GM19395 (cell line): ENCODE measurements around the gene IQCE.
A peak's percentile ranks its signal among the peaks of the same experiment; 100 is the strongest.

Experiments
- ATAC-seq: cut with Tn5 transposase; IDR thresholded peaks from one replicate; pipeline ENCODE4 v1.9.1; 2021; ENCODE audit warnings: mild to moderate bottlenecking, moderate library complexity; ENCODE audit not compliant: unreplicated experiment

Gene IQCE, protein sequence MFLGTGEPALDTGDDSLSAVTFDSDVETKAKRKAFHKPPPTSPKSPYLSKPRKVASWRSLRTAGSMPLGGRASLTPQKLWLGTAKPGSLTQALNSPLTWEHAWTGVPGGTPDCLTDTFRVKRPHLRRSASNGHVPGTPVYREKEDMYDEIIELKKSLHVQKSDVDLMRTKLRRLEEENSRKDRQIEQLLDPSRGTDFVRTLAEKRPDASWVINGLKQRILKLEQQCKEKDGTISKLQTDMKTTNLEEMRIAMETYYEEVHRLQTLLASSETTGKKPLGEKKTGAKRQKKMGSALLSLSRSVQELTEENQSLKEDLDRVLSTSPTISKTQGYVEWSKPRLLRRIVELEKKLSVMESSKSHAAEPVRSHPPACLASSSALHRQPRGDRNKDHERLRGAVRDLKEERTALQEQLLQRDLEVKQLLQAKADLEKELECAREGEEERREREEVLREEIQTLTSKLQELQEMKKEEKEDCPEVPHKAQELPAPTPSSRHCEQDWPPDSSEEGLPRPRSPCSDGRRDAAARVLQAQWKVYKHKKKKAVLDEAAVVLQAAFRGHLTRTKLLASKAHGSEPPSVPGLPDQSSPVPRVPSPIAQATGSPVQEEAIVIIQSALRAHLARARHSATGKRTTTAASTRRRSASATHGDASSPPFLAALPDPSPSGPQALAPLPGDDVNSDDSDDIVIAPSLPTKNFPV

DNA sequence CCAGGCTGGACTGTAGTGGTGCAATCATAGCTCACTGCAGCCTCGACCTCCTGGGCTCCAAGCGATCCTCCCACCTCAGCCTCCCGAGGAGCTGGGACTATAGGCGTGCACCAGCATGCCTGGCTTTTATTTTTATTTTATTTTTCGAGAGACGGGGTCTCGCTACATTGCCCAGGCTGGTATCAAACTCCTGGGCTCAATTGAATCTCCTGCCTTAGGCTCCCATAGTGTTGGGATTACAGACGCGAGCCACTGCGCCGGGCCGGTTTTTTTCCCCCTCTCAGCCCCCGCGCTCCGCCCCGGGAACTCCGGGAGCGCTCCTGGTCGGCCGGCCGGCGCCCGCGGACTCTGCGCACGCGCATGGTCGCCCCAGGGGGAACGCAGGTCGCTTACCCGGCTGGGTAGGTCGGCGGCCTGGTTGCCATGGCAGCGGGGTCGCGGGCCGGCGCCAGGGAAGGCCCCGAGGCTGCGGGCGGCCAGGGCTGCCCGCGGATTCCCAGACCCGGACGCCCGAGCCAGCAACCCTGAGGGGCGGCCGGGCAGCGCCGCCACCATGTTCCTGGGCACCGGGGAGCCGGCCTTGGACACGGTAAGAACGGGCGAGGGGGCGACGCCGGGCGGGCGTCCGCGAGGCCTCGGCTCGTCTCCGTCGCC lies at the start of gene IQCE:
TSS of gene IQCE (plus strand) at position 351 of the 654 bp plus-strand sequence. CDS start at position 554, 203 bp downstream.
- ATAC-seq = peak; percentile 48

DNA sequence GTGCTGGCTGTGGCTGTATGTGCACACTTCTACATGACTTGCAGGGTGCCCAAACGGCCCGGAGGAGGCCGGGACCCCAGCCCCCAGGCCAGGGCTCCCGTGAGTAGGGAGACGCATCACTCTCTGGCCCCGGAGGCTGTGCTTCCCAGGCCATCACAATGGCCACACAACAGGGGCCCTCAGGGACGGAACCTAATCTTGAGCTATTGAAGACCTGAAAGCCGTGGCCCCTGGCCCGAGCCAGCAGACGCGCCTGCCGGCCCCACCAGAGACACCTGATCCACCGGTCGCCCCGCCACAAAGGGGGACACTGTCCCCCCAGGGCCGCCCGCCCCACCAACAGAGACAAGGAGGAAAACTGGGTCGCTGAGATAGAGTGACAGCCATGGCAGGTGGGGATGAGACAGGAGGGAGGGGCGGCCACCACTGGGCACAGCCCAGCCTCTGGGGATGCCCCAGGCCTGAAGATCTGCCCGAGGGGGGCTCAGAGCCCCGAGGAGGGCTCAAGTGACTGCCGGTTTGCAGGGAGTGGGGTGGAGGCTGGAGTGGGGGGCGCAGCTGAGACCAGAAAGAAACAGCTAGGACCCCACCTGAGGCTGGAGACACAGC lies 49.4 kb upstream of the IQCE start:
- ATAC-seq = no peak

DNA sequence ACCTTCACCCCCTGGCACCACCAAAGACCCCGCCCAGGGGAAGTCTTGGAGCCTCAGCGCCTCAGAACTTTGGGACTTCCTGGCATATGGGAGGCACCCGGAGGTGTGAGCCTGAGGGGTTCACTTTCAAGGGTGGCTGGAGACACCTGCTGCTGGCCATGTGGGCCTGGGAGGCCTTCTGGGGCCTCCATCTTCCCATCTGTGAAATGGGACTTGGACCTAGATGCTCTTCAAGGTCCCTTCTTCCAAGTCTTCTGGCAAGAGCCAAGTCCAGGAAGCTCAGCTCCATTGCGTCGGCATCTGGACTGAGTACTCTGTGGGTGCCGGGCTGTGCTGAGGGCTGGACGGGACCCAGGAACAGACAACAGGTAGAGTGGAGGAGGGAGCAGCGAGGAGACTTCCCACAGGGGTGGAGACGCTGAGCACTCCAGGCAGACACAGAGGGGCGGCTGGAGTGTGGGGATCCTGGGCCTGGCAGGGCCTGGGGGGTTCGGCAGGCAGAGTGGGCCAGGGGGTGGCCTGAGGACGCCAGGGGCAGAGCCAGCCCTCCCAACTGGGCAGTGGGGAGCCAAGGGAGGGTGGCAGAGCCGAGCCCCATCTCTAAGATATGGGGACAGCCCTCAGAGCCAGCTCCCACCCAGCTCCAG lies 48.5 kb upstream of the IQCE start:
- ATAC-seq = no peak

DNA sequence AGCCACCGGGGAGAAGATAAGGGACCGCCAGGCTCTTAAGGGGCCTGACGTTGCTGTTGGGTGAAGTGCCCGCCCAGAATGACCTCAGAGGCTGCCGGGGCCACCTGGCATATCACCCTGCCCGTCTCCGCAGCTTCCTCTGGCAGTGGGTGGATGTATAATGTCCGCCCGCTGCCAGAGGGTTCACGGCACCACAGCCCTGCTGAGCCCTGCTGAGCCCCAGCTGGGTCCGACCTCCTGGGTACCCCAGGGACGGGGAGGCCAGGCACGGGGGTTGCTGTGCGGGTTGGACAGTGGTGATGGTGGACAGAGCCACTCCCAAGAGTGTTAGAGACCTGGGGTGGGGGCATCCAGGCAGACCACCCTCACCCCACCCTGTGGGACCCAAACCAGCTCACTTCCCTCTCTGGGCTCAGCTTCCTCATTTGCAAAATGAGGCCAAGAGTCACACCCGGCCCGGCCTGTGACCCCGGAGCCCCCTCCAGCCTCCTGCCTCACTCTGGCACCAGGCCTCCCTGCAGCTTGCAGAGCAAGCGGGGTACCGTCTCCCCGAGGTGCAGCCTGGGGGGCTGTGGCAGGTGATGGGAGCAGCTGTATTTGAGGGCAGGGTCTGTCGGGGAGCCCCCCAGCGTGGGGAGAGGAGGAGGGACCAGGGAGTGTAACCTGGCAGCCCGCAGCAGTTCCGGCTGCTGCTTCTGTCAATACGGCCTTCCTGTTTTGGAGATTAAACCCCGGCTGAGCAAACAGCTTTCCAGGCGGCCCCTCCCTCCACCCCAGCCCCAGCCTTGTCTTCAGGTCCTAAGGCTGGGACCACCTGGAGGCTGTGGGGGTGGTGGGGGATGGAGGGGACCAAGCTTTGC lies 47.6 kb upstream of the IQCE start:
- no peak for ATAC-seq

DNA sequence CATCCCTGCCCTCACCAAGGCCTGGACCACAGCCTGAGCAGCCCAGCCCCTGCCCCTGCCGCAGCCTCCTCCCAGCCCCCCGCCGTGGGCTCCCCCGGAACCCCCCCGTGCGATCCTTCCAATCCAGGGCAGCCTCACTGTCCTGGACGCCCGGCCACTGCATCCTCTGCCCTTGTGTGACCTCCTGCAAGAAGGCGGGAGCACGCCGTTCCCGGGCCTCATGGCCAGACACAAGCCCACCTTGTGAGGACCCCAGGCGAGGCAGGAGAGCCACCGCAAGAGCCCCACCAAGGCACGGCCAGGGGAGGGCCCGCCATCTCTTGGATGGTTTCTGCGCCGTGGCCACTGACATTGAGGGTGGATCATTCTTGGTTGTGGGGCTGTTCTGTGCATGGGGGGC lies 47.0 kb upstream of the IQCE start:
- ATAC-seq = no peak

DNA sequence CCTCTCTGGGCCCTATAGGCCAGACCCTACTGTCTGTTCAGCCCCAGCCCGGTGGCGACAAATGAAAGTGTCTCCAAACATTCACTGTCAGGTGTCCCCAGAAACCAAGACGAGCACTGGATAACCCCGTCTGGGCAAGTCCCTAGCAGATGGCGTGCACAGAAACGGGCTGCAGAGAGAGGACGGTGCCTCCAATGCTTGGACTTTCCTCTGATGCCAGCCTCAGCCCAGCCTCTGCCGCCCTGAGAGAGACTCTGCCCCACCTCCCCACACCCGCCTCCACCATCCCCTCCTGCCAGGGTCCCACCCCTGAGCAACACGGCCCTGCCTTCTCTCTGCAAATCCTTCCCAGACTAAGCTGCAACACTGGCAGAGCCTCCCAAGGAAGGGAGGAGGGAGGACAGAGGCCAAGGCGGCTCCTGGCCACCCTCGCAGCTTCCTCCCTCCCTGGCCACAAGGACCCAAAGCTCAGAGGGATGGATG lies 46.6 kb upstream of the IQCE start:
- no peak for ATAC-seq

DNA sequence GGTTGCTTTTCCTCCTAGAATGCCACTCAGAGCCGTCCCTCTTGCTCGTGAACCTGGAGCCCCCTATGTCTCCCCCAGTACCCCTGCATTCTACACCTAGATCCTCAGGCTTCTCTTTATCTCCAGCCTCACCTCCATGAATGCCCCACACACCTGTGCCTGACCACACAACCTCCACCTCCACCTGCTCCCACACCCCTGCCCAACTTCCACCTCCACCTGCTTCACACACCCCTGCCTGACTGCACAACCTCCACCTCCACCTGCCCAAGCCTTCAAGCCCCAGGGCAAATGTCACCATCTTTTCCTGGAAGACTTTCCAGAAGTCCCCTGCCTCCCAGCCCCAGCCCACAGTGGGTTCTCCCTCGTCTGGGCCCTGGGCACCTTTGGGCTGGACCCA lies 46.1 kb upstream of the IQCE start:
- no peak for ATAC-seq

DNA sequence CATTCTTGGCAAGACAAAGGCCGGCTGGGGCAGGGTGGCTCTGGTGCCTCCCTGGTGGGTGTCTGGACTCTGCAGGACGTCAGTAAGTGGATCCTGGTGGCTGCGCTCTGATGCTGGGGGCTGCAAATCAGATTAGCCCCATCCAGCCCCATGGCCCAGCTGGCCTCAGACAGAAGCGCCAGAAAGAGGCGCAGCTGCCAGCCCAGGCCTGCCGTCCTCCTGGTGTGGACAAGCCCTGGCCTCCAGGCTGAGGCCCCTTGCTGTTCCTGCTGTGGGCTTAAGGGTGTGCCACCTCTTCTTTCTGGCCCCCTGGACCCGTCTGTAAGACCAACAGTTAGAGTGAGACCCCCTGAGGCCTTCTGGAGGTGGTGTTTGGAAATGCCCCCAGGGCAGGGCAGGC lies 45.1 kb upstream of the IQCE start:
- no peak for ATAC-seq

DNA sequence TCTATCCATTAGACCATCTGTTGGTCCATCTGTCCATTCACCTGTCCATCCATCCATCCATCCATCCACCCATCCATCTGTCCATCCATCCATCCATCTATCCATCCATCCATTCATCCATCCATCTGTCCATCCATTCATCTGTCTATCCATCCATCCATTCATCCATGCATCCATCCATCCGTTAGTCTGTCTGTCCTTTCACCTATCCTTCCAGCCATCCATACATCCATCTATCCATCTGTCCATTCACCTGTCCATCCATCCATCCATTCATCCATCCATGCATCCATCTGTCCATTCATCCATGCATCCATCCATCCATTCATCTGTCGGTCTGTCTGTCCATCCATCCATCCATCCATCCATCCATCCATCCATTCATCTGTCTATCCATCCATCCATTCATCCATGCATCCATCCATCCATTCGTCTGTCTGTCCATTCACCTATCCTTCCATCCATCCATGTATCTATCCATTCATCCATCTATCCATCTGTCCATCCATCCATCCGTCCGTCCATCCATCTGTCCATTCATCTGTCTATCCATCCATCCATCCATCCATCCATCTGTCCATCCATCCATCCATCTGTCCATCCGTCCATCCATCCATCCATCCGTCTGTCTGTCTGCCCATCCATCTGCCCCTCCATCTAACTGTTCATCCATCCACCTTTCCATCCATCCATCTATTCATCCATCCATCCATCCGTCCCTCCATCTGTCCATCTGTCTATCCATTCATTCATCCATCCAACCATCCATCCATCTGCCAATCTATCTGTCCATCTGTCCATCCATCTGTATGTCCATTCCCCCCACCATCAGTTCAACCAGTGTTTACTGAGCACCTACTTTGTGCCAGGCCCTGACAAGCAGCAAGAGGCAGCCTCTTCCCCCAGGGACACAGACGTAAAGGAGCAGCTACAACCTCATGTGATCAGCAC lies 44.0 kb upstream of the IQCE start:
- ATAC-seq = no peak

DNA sequence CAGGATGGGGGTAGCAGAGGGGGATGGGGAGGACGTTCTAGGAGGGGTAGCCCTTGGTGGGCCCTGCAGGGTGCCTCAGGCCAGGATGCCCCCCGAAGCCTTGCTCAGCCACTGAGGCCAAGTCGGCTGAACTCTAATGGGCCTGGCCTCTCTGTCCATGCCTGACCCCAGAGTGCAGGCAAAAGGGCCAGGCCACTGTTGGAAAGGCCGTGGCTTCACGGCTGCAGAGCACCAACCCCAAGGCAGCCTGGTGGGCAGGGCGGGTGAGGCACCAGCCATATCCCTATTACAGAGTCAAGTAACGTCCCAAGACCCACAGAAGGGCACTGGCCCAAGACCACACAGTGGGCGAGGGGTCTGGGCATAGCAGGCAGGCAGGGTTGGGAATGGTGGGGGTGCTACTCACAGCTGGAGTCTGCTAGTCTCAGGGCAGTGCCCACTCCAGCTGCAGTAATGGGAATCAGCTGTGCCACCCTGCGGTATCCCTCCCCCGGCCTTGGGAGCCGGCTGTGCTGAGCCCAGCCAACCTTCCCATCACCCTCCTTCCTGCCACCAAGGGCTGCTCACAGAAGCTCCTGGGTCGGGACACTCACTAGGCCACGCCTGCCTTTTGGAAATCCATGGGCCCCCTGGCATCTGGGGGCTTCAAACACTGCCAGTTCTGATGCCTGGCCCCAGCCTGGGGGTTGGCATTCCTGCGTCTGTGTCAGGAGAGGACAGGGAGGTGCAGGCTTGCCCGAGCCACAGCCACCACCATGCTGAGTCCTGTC lies 43.2 kb upstream of the IQCE start:
- no peak for ATAC-seq

DNA sequence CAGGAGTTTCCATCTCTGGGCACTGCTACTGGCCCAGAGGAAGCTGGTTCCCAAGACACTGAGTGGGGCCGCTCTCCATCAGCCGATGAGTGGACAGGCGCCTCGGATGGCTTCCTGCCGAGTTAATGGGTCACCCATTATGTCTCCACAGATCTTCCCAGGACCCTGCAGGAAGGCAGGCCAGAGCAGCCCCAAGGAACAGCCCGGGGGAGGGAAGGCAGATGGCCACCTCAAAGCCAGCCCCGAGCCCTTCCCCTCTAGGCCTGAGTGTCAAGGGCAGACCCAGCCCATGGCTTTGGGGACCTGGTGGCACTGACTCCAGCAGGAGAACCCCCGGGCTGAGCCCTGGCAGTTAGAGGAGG lies 42.6 kb upstream of the IQCE start:
- ATAC-seq = no peak

DNA sequence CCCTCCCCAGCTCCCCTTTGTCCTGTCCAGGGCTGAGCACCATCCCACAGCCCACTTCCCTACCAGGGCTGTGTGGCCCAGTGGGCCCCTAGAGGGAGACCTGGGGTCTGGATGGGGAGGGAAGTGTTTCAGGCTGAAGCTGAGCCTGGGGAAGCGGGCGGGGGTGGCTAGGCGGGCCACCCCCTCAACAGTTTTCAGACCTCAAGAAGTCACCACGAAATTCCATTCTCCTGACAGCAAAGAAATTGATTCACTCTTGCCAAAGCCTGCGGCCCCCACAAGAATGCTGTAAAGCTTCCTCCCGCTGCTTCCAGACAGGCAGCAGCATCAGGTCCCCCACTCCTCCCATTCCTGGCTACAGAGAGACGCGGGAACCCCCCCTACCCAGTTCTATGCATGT lies 41.8 kb upstream of the IQCE start:
- no peak for ATAC-seq

DNA sequence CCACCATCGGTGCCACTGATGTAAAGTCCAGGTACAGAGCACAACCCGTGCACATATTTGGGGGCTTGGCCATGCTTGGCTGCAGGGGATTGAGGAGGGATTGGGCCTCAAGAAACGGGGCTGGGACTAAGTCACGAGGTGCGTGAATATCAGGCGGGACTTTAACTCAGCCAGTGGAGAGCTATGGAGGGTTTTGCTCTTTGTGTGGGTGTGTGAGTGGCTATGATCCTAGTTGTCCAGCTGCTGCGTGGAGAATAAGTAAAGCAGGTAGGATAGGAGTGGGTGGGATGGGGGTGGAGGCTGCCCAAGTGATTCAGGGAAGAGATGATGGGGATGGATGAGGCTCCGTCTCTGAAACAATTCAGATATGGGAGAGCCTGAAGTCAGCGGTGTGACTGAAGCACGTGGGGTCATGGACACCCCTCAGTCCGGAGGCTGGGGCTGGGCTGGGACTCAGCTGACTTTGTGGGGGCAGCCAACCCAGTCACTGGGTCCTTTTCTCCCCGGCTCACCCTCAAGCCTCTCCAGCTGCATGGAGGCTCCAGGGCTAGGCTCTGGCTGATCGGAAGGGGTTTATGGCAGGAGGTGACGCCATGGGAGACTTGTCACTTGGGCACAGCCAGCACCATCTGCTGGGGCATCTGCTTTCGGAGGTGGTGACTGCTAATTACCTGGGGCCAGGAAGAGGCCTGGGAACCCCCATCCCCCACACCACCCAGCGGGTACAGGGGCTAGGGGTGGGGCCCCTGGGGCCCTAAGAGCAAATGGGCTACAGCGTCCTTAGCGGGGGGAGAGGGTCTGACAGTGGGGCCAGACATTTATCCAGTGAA lies 40.9 kb upstream of the IQCE start:
- no peak for ATAC-seq

DNA sequence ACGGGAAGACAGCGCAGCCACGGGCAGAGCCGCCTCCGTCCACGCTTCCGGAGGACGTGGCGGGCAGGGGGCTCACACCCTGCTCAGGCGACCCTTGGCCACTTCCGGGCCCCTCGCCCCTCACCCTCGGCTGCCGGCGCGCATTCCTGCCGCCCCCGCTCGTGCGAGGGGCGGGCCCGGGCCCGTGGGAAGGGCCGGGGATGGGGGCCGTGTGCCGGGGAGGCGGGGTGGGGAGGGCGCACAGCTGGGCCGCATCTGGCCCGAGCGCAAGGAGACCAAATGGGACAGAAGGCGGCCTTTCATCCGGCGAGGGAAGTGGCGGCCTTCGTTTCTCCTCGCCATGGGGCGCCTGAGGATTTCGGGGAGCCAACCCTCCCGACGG lies 40.1 kb upstream of the IQCE start:
- ATAC-seq = no peak

DNA sequence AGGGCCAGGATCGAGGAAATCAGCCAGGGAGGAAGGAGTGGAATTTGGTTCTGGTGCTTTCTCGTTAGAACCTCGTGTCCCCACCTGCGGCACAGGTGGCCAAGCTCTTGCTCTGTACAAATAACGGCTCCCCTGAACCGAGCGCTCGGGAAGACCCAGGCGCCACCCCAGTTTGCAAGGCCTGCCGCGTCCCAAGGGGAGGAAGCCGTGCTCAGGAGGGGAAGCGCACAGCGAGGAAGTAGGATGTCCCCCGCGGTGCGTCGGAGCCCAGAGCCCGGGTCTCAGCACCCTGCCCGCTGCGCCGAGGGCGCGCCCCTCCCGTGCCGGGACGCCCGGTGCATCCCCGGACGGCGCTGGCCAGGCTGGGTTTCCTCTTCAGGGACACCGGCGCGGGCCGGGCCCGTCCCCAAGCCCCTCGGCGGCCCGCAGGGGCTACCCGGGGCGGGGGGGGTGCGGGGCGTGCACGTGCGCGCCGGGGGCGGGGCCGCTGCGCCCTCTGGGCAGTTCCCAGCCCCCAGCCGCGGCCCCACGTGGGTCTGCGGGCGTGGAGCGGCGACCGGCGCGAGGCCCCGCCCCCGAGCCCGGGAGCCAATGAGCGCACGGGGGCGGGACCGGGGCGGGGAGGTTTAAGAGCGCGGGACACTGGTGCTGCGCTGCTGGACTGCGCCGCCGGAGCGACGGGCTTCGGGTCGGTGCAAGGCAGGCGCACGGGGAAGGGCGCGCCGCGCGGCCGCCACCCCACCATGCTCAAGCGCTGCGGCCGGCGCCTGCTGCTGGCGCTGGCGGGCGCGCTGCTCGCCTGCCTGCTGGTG lies 39.5 kb upstream of the IQCE start, which contains the start of gene LFNG:
TSS of gene LFNG (plus strand) at position 656 of the 812 bp plus-strand sequence. CDS start at position 744, 88 bp downstream.
- peak; percentile 79 for ATAC-seq

DNA sequence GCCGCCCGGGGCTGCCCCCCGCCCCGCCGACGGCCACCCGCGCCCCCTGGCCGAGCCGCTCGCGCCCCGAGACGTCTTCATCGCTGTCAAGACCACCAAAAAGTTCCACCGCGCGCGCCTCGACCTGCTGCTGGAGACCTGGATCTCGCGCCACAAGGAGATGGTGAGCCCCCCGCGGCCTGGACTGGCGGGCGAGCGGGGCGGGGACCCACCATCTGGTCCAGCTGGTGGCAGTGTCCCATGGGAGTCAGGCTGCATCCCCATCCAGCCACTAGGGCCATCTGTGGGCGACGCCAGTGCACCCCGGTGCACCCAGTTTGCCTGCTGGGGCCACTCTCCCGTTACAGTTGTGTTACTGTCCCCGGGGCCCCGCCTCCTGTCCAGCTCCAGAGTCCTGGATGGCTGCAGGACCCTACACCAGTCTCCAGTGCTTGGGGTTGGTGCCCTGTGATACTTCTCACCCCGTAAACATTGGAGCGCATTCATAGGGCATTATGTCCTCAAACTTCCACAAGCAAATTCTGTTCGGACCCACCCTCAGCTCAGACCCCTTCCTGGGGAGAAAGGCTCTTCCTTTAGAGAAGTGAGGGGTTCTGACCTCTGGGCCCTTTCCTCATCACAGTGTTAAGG lies 38.5 kb upstream of the IQCE start:
- ATAC-seq = no peak
